ENCODE data around the gene TENM3.

The TENM3 gene

GRCh38 chr4:182805321-182805720 lies 562.1 kb downstream of the TENM3 start:
- no peaks in the 10 kb centered on the region for H3K36me3 ChIP-seq (ENCODE audit: insufficient read depth, low read length)
- H3K27me3 ChIP-seq (ENCODE audit: insufficient read depth, low read length), result no peaks in the 10 kb centered on the region
- no peaks in the 10 kb centered on the region for H4K20me1 ChIP-seq (ENCODE audit: insufficient read depth, low read length)
- H3K27ac ChIP-seq (ENCODE audit: low read depth, low read length, poor library complexity, severe bottlenecking), result no peak overlapping the region
- H2AFZ ChIP-seq (ENCODE audit: low read length), result no peak overlapping the region
- H3K4me1 ChIP-seq (ENCODE audit: insufficient read depth, low read length, severe bottlenecking), result no peaks in the 10 kb centered on the region
- TF ChIP-seq CTCF (IDR thresholded peaks at IDR 0.05; ENCODE audit: low read length) (no peak), EZH2 (IDR thresholded peaks at IDR 0.05; ENCODE audit: borderline replicate concordance, low read length) (no peak)
- no peaks in the 10 kb centered on the region for H3F3A ChIP-seq (ENCODE audit: insufficient read depth, low read length)
- no peaks in the 10 kb centered on the region for H3K9me3 ChIP-seq (ENCODE audit: low read length)
- no peak overlapping the region for H3K4me3 ChIP-seq (ENCODE audit: low read depth, low read length, poor library complexity, severe bottlenecking)
- no peaks in the 10 kb centered on the region for H3K79me2 ChIP-seq (ENCODE audit: insufficient read depth, low read length)
- H3K4me2 ChIP-seq (ENCODE audit: low read length), result no peak overlapping the region
- no peak overlapping the region for H3K9ac ChIP-seq (ENCODE audit: low read length)
- H3K9me2 ChIP-seq (ENCODE audit: low read depth, low read length), result no peaks in the 10 kb centered on the region

DNA sequence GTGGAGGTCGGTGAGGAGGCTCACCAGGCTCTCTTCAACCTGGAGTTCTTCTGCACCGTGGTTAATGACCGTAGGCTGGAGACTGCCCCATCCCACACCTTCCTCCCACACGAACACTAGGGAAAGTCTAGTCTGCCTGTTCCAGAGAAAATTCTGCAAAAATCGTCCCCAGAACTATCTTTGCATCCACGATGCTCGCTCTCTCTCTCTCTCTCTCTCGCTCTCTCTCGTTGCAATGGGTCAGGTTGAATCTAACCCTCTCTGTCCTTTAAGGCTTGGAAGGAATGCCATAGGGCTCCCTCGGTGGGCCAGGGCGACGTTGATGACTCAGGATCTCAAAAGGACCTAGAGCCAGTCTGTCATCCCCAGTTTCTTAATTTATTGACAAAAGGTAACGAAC lies 562.5 kb downstream of the TENM3 start:
- Histone ChIP-seq H3K9me3 (ENCODE audit: low read length) (no peaks in the 10 kb centered on the region), H3K4me3 (ENCODE audit: low read depth, low read length, poor library complexity, severe bottlenecking) (no peak overlapping the region), H3K9ac (ENCODE audit: low read length) (no peak overlapping the region), H3K9me2 (ENCODE audit: low read depth, low read length) (no peaks in the 10 kb centered on the region), H3K27me3 (ENCODE audit: insufficient read depth, low read length) (no peaks in the 10 kb centered on the region), H3K4me2 (ENCODE audit: low read length) (no peak overlapping the region), H3K27ac (ENCODE audit: low read depth, low read length, poor library complexity, severe bottlenecking) (no peak overlapping the region), H3K36me3 (ENCODE audit: insufficient read depth, low read length) (no peaks in the 10 kb centered on the region), H4K20me1 (ENCODE audit: insufficient read depth, low read length) (no peaks in the 10 kb centered on the region), H3K79me2 (ENCODE audit: insufficient read depth, low read length) (no peaks in the 10 kb centered on the region), H3F3A (ENCODE audit: insufficient read depth, low read length) (no peaks in the 10 kb centered on the region), H2AFZ (ENCODE audit: low read length) (no peak overlapping the region), H3K4me1 (ENCODE audit: insufficient read depth, low read length, severe bottlenecking) (no peaks in the 10 kb centered on the region)
- no peak for TF ChIP-seq EZH2 (IDR thresholded peaks at IDR 0.05; ENCODE audit: borderline replicate concordance, low read length)
- TF ChIP-seq CTCF (IDR thresholded peaks at IDR 0.05; ENCODE audit: low read length), result no peak

DNA sequence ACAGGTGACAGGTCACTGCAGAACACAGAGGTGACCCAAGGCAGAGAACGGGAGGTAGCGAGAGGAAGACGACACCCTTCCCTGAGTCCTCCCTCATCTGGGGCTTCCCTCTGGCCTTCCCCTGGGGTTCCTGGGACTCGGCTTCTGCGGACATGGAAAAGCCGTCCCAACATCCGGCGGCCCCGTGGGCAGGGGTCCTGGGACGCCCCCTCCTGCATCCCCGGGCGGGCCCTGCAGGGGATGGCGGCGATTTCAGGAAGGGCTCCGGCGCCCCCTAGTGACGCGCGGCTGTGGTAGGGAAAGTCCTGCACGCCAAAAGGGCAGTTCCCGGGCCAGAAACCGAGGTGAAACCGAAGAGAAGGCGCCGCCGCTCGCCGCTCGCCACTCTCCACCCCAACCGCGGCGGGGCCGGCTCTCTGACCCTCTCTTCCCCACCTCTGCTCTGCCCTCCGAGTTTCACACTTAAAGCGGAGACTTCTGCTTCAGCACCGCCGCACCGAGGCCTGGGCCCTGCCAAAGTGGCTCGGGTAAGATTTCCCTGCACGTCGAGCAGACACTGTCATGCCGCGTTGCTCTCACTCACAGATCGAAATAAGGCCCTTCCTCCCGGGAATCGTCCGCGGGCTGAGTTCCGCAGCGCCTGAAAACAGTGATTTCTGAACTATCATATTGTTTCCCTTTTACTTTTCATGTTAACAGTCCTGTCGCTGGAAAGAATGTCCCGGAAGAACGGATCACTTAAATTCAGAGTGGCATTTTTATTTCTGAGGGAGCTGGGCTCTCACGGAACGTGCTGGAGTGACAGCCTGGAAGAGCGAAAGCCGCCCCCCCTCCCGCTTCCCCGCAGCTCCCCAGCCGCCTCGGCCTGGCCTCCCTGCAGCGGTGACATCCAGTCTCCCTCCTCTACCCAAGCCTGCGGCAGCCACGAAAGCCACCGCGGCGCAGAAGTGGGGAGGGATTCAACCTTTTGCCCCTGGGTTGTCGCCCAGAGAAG lies 563.4 kb downstream of the TENM3 start:
- no peak overlapping the region for H3K4me3 ChIP-seq (ENCODE audit: low read depth, low read length, poor library complexity, severe bottlenecking)
- no peaks in the 10 kb centered on the region for H4K20me1 ChIP-seq (ENCODE audit: insufficient read depth, low read length)
- H2AFZ ChIP-seq (ENCODE audit: low read length), result no peak overlapping the region
- H3F3A ChIP-seq (ENCODE audit: insufficient read depth, low read length), result no peaks in the 10 kb centered on the region
- H3K9me2 ChIP-seq (ENCODE audit: low read depth, low read length), result no peaks in the 10 kb centered on the region
- H3K27ac ChIP-seq (ENCODE audit: low read depth, low read length, poor library complexity, severe bottlenecking), result no peak overlapping the region
- no peaks in the 10 kb centered on the region for H3K79me2 ChIP-seq (ENCODE audit: insufficient read depth, low read length)
- TF ChIP-seq CTCF (IDR thresholded peaks at IDR 0.05; ENCODE audit: low read length) (peak; percentile 83), EZH2 (IDR thresholded peaks at IDR 0.05; ENCODE audit: borderline replicate concordance, low read length) (no peak)
- H3K4me2 ChIP-seq (ENCODE audit: low read length), result peak overlapping the region; percentile 16; the same call in 1 of the 2 replicates
- no peaks in the 10 kb centered on the region for H3K36me3 ChIP-seq (ENCODE audit: insufficient read depth, low read length)
- no peaks in the 10 kb centered on the region for H3K27me3 ChIP-seq (ENCODE audit: insufficient read depth, low read length)
- no peaks in the 10 kb centered on the region for H3K9me3 ChIP-seq (ENCODE audit: low read length)
- H3K9ac ChIP-seq (ENCODE audit: low read length), result no peak overlapping the region
- H3K4me1 ChIP-seq (ENCODE audit: insufficient read depth, low read length, severe bottlenecking), result no peaks in the 10 kb centered on the region
